ENCODE data around the gene GTPBP4.

DNA sequence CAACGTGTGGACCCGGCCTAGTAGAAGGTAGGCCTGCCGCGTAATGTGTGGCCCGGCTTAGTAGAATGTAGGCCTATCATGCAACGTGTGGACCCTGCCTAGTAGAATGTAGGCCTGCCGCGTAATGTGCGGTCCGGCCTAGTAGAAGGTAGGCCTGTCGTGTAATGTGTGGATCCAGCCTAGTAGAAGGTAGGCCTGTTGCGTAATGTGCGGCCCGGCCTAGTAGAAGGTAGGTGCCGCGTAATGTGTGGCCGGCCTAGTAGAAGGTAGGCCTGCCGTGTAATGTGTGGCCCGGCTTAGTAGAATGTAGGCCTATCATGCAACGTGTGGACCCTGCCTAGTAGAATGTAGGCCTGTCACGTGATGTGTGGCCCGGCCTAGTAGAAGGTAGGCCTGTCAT lies 11.9 kb upstream of the GTPBP4 start:
- TF ChIP-seq, protein P1, sequence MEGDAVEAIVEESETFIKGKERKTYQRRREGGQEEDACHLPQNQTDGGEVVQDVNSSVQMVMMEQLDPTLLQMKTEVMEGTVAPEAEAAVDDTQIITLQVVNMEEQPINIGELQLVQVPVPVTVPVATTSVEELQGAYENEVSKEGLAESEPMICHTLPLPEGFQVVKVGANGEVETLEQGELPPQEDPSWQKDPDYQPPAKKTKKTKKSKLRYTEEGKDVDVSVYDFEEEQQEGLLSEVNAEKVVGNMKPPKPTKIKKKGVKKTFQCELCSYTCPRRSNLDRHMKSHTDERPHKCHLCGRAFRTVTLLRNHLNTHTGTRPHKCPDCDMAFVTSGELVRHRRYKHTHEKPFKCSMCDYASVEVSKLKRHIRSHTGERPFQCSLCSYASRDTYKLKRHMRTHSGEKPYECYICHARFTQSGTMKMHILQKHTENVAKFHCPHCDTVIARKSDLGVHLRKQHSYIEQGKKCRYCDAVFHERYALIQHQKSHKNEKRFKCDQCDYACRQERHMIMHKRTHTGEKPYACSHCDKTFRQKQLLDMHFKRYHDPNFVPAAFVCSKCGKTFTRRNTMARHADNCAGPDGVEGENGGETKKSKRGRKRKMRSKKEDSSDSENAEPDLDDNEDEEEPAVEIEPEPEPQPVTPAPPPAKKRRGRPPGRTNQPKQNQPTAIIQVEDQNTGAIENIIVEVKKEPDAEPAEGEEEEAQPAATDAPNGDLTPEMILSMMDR (IDR thresholded peaks at IDR 0.05; ENCODE audit: low read depth, low read length), result no peak
- TF ChIP-seq EZH2phosphoT487 (IDR thresholded peaks at IDR 0.05; ENCODE audit: low read depth), result no peak

Measured in OCI-LY3 (cell line).